HG03196 (cell line): ENCODE measurements around the gene RHOXF2B.
"Not testable (repeated sequence)": the region's sequence is repeated elsewhere in the genome, so short reads cannot be mapped to it uniquely, and the experiment has no call there.

Source experiments
- ATAC-seq: cut with Tn5 transposase; IDR thresholded peaks from one replicate; pipeline ENCODE4 v1.9.1; 2021; ENCODE audit not compliant: unreplicated experiment

Gene RHOXF2B

DNA sequence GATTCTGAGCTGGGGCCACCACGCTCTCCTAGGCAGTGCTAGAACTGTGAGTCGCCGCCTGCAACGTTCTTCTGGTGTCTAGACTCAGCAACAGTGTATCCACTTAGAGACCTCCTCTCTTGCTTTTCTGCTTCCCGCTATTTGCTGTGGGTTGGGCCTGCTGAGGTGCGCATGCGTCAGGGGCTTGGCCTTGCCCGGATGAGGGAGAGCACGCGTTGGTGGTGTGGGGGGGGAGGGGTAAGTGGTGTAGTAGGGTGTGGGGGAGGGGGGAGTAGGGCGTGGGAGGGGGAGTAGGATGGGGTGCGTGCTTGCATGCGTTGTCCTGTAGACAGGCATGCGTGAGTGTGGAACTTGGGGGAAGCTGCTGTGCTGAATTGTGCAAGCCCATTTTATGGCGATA lies at the start of gene RHOXF2B:
TSS of gene RHOXF2B (minus strand) at position 101 of the 400 bp plus-strand sequence. CDS start 138 bp downstream, outside the sequence.
- not testable (repeated sequence) for ATAC-seq

DNA sequence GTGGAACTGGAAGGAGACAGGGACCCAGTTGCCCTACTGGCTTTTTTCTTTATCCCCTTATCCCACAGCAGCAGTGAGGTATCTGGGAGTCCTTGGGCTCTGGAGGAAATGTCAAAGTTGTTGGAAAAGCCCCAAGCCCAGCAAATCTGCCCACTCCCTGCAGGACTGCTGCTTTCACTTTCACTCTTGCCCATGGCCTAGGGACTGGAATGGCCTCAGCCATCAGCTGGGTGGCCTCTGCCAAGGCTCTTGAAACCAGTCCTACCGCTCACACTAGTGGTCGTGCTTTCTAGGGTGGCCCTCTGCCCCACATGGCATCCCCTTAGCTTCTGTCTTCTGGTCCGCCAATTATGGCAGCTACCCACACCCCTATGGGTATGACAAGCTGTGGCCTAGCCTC lies 48.0 kb upstream of the RHOXF2B start:
- no peak for ATAC-seq

DNA sequence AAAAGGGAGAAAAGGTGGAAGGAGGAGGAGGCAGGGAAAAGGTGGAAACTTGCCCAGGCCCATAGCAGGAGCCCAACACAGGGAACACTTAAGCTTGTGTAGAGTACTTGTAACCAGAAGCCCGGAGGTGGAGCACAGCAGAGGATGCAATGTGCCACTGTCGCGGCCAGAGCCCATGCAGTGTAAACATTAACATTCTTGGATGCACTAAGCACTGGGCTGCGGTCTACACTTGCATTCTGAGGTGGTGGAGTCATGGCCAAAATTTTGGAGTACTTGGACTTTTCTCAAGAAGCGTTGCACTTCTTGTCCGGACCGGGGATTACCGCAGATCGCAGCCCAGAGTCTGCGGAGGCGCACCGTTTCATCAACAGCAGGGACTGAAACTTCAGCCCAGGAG lies 42.7 kb upstream of the RHOXF2B start:
- ATAC-seq, result no peak

DNA sequence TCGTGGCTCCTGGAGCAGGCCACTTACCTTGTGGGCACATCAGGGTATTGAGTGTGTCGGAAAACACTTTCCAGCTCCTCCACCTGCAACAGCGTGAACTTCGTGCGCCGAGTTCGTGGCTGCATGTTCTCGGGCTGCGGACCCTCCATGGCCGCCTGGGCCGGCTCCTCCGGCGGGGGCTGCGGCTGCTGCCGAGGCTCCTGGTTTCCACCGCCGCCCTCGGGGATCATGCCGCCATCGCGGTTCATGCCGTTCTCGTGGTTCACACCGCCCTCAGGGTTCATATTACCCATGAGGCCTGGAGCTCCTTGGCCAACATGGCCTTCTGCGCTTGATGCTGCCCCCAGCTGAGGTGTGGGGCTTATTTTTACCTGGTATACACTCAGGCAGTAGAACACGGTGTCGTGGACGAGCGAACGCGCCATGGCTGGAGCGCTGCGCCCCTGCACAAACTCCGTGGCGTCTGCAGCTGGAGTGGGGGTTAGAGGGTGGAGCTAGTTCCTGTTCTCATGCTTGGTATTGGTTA lies 38.0 kb upstream of the RHOXF2B start, which contains the start of gene RHOXF1:
TSS of gene RHOXF1 (minus strand) at position 476 of the 526 bp plus-strand sequence. CDS start at position 425, 51 bp downstream.
- ATAC-seq, result no peak

DNA sequence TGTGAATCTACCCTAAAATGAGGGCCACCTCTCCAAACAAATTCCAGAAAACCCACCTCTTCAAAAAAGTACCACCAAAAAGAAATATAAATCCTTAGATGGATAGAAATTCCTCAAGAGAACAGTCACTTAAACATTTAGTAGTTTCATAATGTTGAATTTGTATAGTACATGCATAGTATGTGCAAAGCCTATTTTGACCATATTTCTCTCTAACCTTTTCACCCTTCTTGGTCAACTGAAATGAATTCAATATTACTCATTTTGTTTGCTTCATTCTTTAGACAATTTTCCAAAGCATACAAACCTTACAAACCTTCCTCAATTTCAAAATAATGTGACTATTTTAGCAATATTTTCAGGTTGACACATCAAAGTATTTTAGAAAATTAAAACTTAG lies 34.1 kb upstream of the RHOXF2B start:
- no peak for ATAC-seq

DNA sequence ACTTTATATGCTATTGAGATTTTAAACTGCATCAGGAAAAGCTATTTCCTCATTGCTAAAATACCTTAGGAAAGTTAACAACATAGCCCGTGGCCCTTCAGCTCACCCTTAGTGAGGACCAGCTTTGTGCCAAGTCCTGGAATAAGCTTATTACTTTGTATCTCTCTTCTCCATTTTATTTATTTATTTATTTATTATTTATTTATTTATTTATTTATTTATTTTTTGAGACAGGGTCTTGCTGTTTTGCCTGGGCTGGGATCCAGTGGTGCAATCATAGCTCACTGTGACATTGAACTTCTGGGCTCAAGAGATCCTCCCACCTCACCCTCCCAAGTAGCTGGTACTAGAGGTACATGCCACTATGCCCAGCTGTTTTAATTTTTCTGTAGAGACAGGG lies 31.9 kb upstream of the RHOXF2B start:
- no peak for ATAC-seq

DNA sequence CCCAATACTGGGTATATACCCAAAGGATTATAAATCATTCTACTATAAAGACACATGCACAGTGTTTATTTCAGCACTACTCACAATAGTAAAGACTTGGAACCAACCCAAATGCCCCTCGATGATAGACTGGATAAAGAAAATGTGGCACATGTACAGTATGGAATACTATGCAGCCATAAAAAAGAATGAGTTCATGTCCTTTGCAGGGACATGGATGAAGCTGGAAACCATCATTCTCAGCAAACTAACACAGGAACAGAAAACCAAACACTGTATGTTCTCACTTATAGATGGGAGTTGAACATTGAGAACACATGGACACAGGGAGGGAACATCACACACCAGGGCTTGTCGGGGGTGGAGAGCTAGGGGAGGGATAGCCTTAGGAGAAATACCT lies 27.2 kb upstream of the RHOXF2B start:
- ATAC-seq, result not testable (repeated sequence)

DNA sequence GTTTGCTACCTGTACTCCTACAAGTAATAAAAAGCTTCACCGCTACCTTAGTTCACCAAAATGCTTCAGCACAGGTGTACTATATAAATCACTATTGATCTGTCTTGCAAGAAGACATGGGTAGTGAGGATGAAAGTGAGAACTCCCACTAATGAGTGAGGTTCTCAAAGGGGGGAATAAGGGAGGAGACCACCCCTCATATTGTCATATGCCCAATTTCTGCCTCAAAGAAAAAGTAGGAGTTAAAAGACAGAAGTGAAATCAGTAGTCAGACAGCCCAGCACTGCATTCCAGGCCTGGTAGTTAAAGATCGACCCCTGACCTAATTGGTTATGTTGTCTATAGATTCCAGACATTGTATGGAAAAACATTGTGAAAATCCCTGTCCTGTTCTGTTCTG lies 23.6 kb upstream of the RHOXF2B start:
- not testable (repeated sequence) for ATAC-seq

DNA sequence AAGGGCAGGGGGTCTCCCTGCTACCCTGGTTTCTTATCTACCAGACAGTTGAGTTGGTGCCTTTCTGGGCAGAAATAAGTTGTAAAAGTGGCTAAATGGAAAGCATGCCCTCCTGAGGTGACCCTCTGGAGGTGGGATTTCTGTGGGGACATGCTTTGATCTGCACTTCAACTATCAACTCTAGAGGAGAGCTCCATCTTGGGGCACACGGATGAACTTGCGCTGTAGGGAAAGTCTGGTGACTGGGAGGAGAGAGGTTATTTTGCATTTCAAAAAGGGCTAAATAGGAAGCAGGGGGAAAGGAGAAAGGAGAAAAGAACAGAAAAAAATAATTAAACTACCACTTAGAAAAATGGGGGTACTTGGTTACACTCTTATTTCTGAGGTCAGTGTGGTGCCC lies 12.7 kb upstream of the RHOXF2B start:
- no peak for ATAC-seq

DNA sequence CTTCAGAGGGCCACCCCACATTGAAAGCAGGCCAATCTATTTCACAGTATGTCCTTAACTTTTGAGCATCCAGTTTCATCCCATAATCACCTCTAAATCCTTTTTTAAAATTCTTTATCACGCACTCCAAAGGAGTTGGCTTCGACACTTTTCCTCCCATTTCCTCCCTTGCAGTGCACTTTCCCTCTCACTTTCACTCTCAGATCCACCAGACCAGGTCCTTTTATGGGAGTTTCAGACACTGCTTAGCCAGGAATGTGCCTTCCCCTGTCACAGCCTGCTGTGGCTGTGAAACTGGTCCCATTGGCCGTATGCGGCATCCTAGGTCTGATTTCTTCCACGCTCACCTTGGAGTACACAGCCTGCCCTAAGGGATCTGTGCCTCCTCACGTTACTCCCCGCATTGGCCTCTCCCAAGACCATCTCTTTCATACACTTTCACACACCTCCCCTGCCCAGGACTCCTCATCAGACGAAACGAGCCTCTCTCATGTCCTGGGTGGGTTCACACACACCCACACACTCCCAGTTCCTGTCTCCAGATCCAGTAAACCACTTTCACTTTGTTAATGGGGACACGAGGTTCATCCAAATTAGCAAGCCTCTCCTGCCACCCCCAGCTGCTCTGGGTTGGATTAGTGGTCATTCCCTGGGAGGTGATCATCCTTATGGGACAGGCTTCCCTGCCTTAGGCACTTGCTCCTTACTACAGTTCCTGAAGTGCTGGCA lies 10.0 kb upstream of the RHOXF2B start:
- no peak for ATAC-seq

DNA sequence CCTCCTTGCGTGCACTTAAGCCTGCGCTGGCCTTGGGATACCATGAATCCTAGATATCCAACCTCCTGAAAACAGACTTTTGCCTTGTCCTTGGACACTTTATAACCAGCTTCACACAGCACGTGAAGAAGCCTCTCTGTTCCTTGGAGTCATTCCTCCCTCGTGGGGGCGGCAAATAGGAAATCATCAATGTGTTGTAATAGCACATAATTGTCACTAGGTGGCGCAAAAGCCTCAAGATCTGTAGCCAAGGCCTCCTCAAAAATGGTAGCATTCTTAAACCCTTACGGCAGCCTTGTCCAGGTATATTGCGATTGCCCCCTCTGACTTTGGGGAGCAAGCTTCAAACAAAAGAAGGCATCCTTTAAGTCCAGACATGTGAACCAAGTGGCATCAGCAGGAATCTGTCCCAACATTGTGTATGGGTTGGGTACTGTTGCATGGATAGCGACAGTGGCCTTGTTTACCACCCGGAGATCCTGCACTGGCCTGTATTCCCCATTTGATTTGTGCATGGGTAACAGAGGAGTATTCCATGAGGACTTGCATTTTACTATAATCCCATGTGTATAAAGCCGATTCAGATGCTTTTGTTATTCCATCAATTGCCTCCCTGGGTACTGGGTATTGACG lies 8.2 kb upstream of the RHOXF2B start:
- ATAC-seq, result not testable (repeated sequence)

DNA sequence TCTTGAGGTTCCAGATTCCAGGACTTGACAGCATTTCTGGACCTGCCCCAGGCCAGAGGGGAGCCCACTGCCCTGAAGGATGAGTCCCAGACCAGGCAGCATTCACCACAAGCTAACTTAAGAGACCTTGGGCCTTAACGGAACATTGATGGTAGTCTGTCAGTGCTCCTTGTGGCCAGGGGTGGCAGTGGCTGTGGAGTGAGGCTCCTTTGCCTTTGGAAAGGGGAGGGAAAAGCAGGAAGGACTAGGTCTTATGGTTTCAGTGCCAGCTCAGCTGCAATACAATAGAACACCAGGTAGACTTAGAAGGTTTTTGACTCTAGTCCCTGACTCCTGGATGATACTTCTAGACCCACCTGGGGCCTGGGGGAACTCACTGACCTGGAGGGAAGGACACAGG lies 11.3 kb downstream of the RHOXF2B start:
- ATAC-seq, result not testable (repeated sequence)

DNA sequence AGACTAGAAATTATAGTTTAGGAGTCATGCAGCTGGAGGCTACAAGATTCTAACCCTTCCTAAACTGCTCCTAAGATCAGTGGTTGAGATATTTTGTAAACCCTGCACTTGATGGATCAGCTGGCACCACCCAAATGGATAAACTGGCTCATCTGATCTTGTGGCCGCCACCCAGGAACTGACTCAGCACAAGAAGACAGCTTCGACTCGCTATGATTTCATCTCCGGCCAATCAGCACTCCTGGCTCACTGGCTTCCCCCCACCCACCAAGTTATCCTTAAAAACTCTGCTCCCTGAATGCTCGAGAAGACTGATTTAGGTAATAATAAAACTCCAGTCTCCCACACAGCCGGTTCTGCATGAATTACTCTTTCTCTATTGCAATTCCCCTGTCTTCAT lies 34.8 kb downstream of the RHOXF2B start:
- not testable (repeated sequence) for ATAC-seq

DNA sequence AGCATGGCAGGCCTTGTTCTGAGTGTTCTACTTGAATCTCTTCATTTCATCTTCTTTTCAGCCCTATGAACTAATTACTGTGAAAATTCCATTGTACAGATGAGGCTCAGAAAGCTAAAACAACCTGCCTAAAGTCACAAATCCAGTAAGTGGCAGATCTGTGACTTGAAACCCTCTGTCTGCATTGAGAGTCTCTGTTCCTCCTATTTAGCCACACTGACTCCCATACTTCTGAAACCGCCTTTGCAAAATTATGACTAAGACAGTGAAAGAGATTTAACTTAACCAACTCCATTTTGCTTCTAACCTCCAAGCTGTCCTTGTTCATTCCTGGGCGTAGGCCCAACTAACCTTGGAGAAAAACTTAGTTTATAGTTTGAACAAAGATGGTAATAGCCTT lies 35.2 kb downstream of the RHOXF2B start:
- ATAC-seq, result not testable (repeated sequence)

DNA sequence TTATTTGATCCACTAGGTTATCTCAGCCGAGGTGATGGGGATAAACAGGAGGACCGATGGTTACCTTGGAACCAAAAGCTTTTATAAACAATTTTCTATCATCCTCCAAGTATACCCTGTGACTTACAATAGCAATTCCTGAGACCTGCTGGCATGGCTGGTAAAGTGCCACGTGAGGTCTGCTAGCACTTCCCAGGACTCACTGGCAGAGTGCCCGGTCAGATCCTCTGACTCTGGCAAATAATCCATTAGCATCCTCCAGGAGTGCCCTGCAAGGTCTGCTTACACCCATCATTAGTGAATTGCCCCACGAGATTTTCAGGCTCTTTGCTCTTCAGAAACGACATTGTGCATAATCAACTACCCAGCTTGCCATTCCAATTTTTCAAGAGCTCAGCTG lies 37.3 kb downstream of the RHOXF2B start:
- not testable (repeated sequence) for ATAC-seq

DNA sequence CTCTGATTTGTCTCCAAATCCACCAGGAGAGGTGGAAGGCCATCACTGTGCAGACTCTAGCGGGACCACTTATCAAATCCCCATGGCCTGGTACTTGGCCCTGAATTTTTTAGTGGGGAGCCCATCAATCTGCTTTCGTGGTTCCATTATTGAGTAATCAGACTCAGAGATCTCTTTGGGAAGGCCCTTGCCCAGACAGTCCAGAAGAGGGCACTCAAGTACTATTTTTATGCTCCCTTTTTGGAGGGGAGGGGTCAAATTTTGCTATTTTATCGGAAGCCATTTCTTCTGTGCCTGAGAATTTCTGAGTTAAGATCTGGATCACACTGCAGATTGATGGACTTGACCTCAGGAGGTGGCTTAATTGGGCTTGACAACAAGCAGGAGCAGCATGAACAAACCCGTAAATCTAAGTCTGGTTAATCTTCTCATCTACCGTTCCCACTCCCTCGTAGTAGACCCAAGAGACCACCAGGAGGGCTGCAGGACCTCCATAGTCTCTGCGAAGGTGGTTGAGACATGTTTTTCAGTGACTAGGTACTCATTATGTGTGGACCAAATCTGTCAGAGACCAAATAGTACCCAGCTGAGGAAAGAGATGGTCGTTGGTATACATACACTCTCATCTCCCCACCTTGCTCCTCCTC lies 38.3 kb downstream of the RHOXF2B start:
- not testable (repeated sequence) for ATAC-seq

DNA sequence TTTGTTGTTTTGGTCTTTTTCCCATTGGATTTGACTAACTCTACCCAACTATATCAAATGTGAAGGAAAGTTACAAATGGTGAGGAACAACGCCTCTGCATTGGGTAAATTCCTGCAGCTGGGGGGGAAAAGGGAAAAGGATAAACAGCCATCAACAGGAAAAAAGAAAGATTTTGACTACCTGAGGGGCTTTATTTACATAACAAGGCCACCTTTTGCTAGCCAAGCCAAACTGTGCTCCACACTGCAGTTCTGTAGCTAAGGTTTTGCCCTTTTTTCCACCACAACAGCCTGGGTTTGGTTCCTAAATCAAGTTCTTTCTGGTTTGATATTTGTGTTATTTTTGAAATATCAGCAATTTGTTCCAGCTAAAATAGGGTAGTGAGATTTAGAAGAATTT lies 40.8 kb downstream of the RHOXF2B start:
- no peak for ATAC-seq

DNA sequence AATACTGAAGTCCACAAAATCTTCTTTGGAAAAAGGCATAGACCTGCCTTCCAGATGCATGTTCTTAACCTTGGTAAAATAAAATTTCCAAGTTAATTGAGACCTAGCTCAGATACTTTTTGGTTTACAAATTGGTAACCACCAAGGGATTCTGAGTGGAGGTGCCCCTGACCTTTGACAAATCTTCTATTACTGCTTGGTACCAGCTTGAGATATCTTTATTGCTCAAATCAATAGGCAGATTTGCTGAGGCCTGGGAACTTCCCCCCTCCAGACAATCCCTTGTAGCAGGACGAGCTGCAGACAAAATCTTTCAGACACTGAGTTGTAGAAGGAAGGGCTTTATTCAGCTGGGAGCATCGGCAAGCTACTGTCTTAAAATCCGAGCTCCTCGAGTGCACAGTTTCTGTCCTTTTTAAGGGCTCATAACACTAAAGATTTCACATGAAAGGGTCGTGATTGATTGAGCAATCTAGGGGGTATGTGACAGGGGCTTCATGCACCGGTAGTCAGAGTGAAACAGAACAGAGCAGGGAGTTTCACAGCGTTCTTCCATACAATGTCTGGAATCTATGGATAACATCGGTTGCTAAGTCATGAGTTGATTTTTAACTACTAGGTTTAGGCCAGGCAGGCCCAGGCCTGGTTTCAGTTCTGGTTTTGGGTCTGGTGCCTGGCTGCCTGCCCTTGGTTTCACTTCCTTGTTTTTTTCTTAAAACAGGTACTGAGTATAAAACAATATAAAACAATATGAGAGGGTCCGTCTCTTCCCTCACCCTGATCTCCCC lies 41.8 kb downstream of the RHOXF2B start:
- not testable (repeated sequence) for ATAC-seq

DNA sequence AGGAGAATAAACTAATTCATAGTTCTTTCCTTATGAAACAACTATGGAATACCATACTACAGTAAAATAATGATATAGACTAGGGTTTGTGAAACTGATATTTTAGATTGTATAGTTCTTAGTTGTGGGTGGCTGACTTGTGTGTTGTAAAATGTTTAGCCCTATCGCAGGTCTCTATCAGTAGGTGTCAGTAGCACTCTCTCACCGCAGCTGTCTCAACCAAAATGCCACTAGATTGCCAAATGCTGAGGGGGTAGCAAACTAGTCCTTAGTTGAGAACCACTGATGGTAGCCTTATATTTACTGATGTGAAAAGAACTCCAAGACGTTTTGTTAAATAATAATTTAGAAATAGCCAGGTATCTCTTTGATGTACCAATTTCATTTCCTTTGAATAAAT lies 48.1 kb downstream of the RHOXF2B start:
- ATAC-seq, result no peak

DNA sequence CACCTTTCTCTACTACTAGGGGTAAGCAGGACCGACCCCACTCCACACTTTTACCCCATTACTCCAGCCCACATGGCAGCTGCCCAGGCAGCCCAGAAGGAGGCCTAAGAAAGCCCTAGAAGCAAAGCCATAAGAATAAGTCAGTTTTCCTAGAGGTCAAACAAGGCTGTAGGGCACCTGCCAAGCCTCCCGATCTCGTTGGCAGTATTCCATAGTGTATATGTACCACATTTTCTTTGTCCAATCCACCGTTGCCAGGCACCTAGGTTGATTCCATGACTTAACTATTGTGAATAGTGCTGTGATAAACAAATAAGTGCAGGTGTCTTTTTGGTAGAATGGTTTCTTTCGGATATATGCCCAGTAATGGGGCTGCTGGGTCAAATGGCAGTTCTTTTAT lies 54.2 kb downstream of the RHOXF2B start:
- ATAC-seq, result no peak

DNA sequence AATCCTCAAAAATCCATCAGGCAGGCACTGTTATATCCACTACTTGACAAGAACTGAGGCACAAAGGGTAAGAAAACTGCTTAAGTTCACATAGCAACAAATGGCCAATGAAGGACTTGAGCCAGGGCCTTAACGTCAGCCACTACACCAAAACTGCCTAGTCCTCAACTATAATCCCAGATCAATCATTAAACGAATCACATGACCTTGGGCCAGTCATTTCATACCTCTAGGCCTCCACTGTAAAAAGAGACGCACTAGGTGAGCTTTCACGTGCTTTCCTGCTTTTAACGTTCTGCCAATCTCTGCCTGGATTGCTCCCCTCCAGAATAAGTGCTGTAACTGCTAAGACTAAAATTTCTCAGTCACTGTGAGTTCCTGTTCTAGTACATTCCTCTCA lies 54.7 kb downstream of the RHOXF2B start:
- no peak for ATAC-seq
